PC-3 (cell line): ENCODE data around the gene KDM4B. TPM values are rescaled to one million over a fixed set of nuclear protein-coding genes. Genes with fewer than 3 reads are reported as not detected.
A peak's percentile ranks its signal among the peaks of the same experiment; 100 is the strongest.
"Not testable (repeated sequence)": the region's sequence is repeated elsewhere in the genome, so short reads cannot be mapped to it uniquely, and the experiment has no call there.

Source experiments
- ATAC-seq: fragments of 200-7000 bp; cut with Tn5 transposase; 2 replicates; pipeline ENCODE4 v1.9.1; 2020; ENCODE audit warnings: mild to moderate bottlenecking, moderate library complexity
- BruUV-seq: library from RNA; stranded (reverse); fragments of 400-500 nt; replicated peaks from 2 replicates; lab custom pipeline; 2021; lab: Mats Ljungman, UMichigan
- CTCF ChIA-PET: fragments of 300-600 bp; sonication (Branson Sonifier 250); formaldehyde crosslinking; loops from one replicate; lab custom pipeline; 2022; ENCODE audit warnings: antibody characterized with exemption; lab: Charles Lee
- POLR2A ChIA-PET: fragments of 300-600 bp; sonication (Branson Sonifier 250); formaldehyde crosslinking; loops from one replicate; lab custom pipeline; 2022; ENCODE audit warnings: antibody characterized with exemption; ENCODE audit not compliant: unreplicated experiment; lab: Charles Lee
- DNase-seq: peaks from one replicate; pipeline ENCODE4 v3.0.0-alpha.2; 2015
- H2AFZ ChIP-seq: fragments of 300-600 bp; sonication (generic); 2 replicates; pipeline ENCODE4 v1.6.0; 2016; ENCODE audit warnings: antibody characterized with exemption, low read length
- H3F3A ChIP-seq: fragments of 300-600 bp; sonication (generic); one replicate; pipeline ENCODE4 v1.6.0; 2017; ENCODE audit warnings: antibody characterized with exemption, low read length, control low read depth, mild to moderate bottlenecking; ENCODE audit not compliant: unreplicated experiment
- H3K27ac ChIP-seq: fragments of 300-600 bp; sonication (generic); 2 replicates; pipeline ENCODE4 v1.5.1; 2016; ENCODE audit warnings: mild to moderate bottlenecking, low read length
- H3K27me3 ChIP-seq: fragments of 300-600 bp; sonication (generic); 2 replicates; pipeline ENCODE4 v1.6.1; 2016; ENCODE audit warnings: low read length, mixed read lengths
- H3K36me3 ChIP-seq: fragments of 300-600 bp; sonication (generic); 2 replicates; pipeline ENCODE4 v1.6.1; 2016; ENCODE audit warnings: low read depth, mixed run types, low read length, mixed read lengths
- H3K4me1 ChIP-seq: fragments of 300-600 bp; sonication (generic); 2 replicates; pipeline ENCODE4 v1.5.1; 2016; ENCODE audit warnings: low read length; ENCODE audit not compliant: insufficient read depth
- H3K4me2 ChIP-seq: fragments of 300-600 bp; sonication (generic); 2 replicates; pipeline ENCODE4 v1.6.0; 2016; ENCODE audit warnings: low read length
- H3K4me3 ChIP-seq: fragments of 300-600 bp; sonication (generic); 2 replicates; pipeline ENCODE4 v1.5.1; 2016; ENCODE audit warnings: mild to moderate bottlenecking, low read length, mixed read lengths
- H3K79me2 ChIP-seq: fragments of 300-600 bp; sonication (generic); 2 replicates; pipeline ENCODE4 v1.6.1; 2017; ENCODE audit warnings: low read length, mixed read lengths
- H3K9ac ChIP-seq: fragments of 300-600 bp; sonication (generic); 2 replicates; pipeline ENCODE4 v1.6.0; 2016; ENCODE audit warnings: mild to moderate bottlenecking, low read length
- H3K9me2 ChIP-seq: fragments of 300-600 bp; sonication (generic); replicated peaks from 2 replicates; pipeline ENCODE4 v1.6.1; 2016; ENCODE audit warnings: mixed run types, low read length, mixed read lengths
- H3K9me3 ChIP-seq: fragments of 300-600 bp; sonication (generic); 2 replicates; pipeline ENCODE4 v1.6.1; 2016; ENCODE audit warnings: low read length, mixed read lengths
- H4K20me1 ChIP-seq: fragments of 300-600 bp; sonication (generic); 2 replicates; pipeline ENCODE4 v1.6.1; 2016; ENCODE audit warnings: low read length, mixed read lengths
- EZH2 ChIP-seq: fragments of 300-600 bp; sonication (generic); IDR thresholded peaks from one replicate; pipeline ENCODE4 v1.6.1; 2017; ENCODE audit warnings: antibody characterized with exemption, mild to moderate bottlenecking, low read length; ENCODE audit not compliant: unreplicated experiment
- EZH2phosphoT487 ChIP-seq: fragments of 300-600 bp; sonication (generic); IDR thresholded peaks from 2 replicates; pipeline ENCODE4 v1.6.1; 2018; ENCODE audit warnings: mild to moderate bottlenecking, antibody characterized with exemption, low read length, borderline replicate concordance
- intact Hi-C: fragments of 100-400 bp; cut with micrococcal nuclease; formaldehyde crosslinking; loops from 2 replicates; pipeline ENCODE4 v1.9.0; 2023
- total RNA-seq: library from RNA; depleted of rRNA; stranded (reverse); fragments of >200 nt; gene quantifications from 2 replicates; pipeline ENCODE4 v1.2.3, GENCODE V29; 2014
- TF ChIP-seq, protein P1 (sequence below): fragments of 300-600 bp; sonication (generic); conservative IDR thresholded peaks from 2 replicates; pipeline ENCODE4 v1.5.1; 2017; ENCODE audit warnings: antibody characterized with exemption, low read depth, mild to moderate bottlenecking, low read length

KDM4B gene
- total RNA-seq, 1 experiment from 2014 or later: 19.8 TPM

DNA sequence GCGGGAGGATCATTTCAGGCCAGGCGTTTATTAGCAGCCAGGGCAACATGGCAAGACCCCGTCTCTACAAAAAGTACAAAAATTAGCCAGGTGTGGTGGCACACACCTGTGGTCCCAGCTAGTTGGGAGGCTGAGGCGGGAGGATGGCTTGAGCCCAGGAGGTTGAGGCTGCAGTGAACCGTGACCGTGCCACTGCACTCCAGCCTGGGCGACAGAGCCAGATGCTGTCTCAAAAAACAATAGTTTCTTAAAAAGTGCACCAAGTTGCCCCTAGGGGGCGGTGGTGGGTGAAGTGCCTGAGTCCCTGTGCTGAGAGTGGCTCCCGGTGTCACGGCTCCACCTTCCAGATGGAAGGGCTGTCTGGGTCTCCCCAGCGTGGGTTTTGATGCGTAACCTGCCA is 60.7 kb downstream of the KDM4B start:
- BruUV-seq, CTCF ChIA-PET, POLR2A ChIA-PET, H3K4me3 ChIP-seq, H3K9ac ChIP-seq, H3K27me3 ChIP-seq, H3K27ac ChIP-seq, H3K9me2 ChIP-seq, H3K4me2 ChIP-seq, H3K9me3 ChIP-seq, H4K20me1 ChIP-seq, H3F3A ChIP-seq, H3K36me3 ChIP-seq, H2AFZ ChIP-seq: not testable (repeated sequence)
- H3K79me2 ChIP-seq: peaks cover 60% of the 10 kb centered on the region
- TF ChIP-seq, protein P1, sequence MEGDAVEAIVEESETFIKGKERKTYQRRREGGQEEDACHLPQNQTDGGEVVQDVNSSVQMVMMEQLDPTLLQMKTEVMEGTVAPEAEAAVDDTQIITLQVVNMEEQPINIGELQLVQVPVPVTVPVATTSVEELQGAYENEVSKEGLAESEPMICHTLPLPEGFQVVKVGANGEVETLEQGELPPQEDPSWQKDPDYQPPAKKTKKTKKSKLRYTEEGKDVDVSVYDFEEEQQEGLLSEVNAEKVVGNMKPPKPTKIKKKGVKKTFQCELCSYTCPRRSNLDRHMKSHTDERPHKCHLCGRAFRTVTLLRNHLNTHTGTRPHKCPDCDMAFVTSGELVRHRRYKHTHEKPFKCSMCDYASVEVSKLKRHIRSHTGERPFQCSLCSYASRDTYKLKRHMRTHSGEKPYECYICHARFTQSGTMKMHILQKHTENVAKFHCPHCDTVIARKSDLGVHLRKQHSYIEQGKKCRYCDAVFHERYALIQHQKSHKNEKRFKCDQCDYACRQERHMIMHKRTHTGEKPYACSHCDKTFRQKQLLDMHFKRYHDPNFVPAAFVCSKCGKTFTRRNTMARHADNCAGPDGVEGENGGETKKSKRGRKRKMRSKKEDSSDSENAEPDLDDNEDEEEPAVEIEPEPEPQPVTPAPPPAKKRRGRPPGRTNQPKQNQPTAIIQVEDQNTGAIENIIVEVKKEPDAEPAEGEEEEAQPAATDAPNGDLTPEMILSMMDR: peak; percentile 77
- H3K4me1 ChIP-seq: peaks cover 13% of the 10 kb centered on the region
- DNase-seq (peak; percentile 83), ATAC-seq (peak; percentile 13)
- intact Hi-C loops: loop anchor here (5.0 kb wide), 1 partner anchor 37 kb away; no protein-coding TSS in a partner anchor

DNA sequence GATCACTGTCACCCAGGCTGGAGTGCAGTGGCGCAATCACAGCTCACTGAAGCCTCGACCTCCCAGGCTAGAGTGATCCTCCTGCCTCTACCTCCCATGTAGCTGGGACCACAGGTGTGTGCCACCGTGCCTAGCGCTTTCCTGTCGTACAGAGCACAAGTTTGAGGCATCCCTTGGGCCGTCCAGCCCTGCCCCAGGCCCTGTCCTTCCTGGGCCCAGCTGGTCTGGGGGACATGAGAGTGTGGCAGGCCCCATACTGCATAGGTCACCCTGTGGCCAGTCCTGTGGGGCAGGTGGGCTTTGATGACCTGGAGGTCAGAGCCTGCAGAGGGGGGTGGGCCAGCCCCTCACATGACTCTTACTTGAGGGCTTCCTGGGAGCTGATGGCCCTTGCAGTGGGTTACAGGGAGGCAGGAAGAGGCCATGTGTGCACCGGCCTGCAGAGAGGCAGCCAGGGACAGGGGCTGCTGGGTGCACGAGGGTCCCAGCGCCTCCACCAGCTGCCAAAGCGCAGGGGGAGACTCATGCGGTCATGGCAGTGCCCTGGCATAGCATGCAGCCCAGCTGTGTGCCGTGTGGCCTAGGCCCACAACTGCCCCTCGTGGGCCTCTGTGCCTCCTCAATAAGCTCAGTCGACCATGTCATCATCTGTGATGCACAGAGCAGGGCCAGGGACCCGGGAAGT is 61.4 kb downstream of the KDM4B start:
- Histone ChIP-seq H3F3A (no peaks in the 10 kb centered on the region), H3K9me2 (no peaks in the 10 kb centered on the region), H3K9me3 (no peaks in the 10 kb centered on the region), H3K4me1 (peaks cover 13% of the 10 kb centered on the region), H3K9ac (no peak overlapping the region), H3K79me2 (peaks cover 53% of the 10 kb centered on the region), H3K27ac (no peak overlapping the region), H3K36me3 (peaks cover 7% of the 10 kb centered on the region), H3K4me2 (no peak overlapping the region), H3K27me3 (no peaks in the 10 kb centered on the region), H4K20me1 (no peaks in the 10 kb centered on the region), H2AFZ (no peak overlapping the region), H3K4me3 (no peak overlapping the region)
- DNase-seq (no peak), ATAC-seq (no peak)
- intact Hi-C loops: loop anchor here (2.0 kb wide), 2 partner anchors 59 to 219 kb away; no protein-coding TSS in a partner anchor
- no peak for TF ChIP-seq EZH2
- POLR2A ChIA-PET: no interaction called here
- CTCF ChIA-PET: interaction anchor here (1.1 to 1.8 kb wide), 5 partner anchors 29 to 221 kb away, joined by 4 to 18 read pairs (median 5); partner anchors contain the start of gene KDM4B
- no TSS peak for BruUV-seq

DNA sequence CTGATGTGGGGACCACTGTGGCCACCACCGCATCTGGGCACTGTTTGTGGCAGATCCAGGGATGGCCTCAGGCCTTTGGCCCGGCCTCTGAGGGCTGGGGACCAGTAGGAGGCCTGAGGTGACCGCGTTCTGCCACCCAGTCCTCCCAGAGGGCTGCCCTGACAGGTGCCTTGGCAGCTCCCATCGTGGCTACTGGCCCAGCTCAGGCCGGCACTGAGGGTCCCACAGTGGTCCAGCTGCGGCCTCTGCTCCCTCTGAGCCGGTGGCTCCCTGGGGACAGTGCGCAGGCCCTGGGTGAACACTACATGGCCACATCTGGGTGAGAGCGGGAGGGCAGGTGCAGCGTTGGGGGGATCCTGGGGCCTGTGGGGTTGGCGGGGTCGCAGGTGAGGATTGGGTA is 61.9 kb downstream of the KDM4B start:
- H3K27me3 ChIP-seq: no peaks in the 10 kb centered on the region
- H4K20me1 ChIP-seq: no peaks in the 10 kb centered on the region
- intact Hi-C loops: loop anchor here (1.0 to 2.0 kb wide), 5 partner anchors 29 to 220 kb away; no protein-coding TSS in a partner anchor
- ATAC-seq (no peak), DNase-seq (no peak)
- no TSS peak for BruUV-seq
- ChIA-PET CTCF (interaction anchor here (0.6 to 1.8 kb wide), 7 partner anchors 29 to 248 kb away, joined by 4 to 18 read pairs (median 7); partner anchors contain the start of gene KDM4B), POLR2A (no interaction called here)
- no peak overlapping the region for H2AFZ ChIP-seq
- H3K36me3 ChIP-seq: peaks cover 7% of the 10 kb centered on the region
- no peak overlapping the region for H3K4me3 ChIP-seq
- no peaks in the 10 kb centered on the region for H3K9me3 ChIP-seq
- H3K4me2 ChIP-seq: no peak overlapping the region
- peaks cover 13% of the 10 kb centered on the region for H3K4me1 ChIP-seq
- TF ChIP-seq EZH2 (no peak), EZH2phosphoT487 (no peak)
- TF ChIP-seq, protein P1: no peak
- H3K27ac ChIP-seq: no peak overlapping the region
- peaks cover 51% of the 10 kb centered on the region for H3K79me2 ChIP-seq
- no peak overlapping the region for H3K9ac ChIP-seq
- no peaks in the 10 kb centered on the region for H3K9me2 ChIP-seq
- H3F3A ChIP-seq: no peaks in the 10 kb centered on the region
